NCI-H748 treated with DMSO at 0.1 percent for 48 hours (cell line): ENCODE data around the gene HOXB9.

Source experiments
- DNase-seq: peaks from one replicate; lab custom pipeline; 2025; lab: John Stamatoyannopoulos, UW

Gene HOXB9

DNA sequence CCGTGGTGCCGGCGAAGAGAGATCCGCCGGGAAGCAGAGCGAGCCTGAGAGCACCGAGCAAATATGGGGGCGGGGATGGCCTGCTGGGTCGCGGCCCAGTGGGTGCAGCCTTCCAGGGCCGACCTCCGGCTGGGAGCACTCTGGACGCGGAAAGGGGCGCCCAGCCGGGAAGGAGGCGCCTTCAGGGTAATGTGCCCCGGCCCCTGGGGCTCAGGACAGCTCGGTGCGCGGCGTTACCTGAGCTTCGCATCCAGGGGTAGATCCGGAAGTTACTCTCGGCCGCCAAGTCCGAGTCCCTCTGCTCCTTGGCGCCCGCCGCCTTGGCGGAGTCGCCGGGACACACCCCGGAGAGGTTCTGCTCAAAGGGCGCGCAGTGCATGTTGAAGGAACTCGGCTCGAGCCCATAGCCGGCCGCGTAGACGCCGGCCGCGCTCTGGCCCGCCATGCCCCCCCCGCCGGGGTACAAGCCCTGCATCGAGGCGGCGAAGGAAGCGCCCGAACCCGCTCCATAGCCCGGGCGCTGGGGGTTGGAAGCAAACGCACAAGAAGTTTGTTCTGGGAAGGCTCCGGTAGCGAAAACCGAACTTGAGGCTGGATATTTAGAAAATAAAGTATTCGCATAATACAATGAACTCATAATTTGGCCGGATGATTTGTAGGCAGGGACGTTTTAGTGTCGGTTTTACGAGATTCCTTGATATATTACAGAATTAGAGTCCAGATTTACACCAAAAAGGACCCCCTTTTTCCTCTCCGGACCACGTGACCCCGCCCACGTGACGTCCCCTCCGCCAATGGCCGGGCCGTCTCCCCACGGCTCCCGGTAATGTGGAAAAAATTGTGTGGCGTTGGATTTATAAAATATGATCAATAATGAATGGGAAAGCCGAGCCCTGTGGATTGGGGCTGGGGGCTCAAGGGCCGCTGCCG lies 15.6 kb downstream of the HOXB9 start, which contains the start of gene HOXB7:
Gene HOXB7, minus strand, starts transcription at position 736 of the 930 bp plus-strand sequence. Its CDS starts 99 bp downstream, at position 637.
- peak; percentile 53 for DNase-seq

DNA sequence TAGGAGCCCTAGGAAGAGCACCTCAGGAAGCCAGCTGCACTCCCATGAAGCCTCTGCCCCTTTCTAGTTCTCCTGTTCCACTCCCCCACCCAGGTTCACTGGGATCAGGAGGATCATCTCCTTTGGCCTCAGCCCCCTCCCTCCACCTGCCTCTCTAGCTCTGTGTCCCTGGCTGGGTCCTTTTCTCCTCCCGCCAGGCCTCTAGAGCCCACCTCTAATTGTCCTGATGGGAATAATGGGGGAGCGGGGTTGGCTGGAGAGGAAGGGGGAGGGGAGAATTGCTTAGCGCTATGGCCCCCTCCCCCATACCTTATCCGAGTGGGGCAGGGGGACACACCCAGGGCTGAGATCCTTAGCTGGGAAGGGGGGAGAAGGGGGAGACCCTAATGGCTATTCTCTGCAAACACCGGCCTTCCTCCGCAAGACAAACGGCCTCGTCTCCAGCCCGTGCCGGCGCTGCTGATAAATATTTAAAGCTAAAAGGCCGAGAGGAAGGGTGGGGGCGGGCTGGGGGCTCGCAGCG lies 16.3 kb downstream of the HOXB9 start:
- no peak for DNase-seq

DNA sequence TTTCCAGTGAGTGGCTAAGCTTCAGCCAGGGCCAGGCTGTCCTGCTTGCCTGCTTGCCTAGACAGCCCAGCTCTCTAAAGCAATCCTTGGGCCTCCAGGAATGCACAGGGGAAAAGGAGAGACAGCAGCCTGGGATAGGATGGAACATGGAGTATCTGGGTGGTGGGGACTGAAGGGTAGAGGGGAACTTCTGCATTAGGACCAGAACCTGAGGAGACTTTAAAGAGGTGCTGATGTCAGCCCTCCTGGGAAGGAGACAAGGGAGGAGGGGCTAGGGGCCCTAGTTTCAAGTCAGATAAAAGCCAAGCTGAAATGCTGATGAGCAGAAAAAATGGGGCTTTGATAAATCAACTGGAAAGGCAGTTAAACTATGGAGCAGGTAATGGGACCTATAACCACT lies 17.1 kb downstream of the HOXB9 start:
- no peak for DNase-seq

DNA sequence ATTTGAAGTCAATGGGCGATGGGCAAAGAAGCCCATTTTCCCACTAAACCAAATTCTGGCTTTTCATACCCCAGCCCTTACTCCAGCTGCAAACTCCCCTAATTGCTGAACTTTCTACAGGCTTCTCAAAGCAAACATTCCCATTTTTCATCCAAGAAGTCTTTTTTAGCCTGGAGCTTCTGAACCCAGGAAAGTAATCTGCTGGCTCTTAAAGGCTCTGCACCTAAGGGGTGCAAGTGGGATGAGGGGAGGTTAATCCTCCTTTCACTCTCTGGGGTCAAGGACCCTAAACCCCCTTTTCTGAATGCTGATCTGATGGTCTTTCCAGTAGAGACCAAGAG lies 17.7 kb downstream of the HOXB9 start:
- DNase-seq, result no peak

DNA sequence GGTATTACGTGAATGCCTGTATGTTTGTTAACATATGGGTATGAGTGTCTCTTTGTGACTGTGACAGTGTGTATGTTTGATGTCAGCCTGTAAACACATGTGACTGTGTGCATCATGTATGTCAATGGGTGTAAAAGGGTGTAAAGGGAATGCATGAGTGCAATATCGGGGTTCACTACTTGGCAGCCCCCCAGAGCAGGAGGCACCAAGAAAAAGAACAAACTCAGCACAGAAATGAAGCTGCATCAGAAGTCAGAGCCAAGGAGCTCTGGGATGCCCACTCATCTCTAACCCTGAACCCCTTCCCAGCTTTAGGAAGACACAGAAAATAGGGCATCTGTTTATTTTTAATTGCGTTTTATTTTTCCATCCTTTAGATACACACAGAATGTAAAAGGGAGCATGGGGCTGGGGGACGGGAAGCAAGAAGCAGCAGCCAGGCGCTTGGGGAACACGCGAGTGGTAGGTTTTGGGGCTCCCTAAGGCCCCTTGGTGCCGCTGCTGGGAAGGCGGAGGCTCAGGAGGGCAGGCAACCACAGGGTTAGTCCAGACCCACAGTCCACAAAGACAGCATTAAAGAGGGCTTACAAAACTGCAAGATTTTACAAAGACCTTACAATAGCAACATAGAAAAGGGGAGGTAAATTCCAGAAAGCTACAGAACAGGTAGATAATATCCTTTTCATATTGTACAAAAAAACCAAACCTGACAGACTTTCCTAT lies 19.1 kb downstream of the HOXB9 start:
- no peak for DNase-seq

DNA sequence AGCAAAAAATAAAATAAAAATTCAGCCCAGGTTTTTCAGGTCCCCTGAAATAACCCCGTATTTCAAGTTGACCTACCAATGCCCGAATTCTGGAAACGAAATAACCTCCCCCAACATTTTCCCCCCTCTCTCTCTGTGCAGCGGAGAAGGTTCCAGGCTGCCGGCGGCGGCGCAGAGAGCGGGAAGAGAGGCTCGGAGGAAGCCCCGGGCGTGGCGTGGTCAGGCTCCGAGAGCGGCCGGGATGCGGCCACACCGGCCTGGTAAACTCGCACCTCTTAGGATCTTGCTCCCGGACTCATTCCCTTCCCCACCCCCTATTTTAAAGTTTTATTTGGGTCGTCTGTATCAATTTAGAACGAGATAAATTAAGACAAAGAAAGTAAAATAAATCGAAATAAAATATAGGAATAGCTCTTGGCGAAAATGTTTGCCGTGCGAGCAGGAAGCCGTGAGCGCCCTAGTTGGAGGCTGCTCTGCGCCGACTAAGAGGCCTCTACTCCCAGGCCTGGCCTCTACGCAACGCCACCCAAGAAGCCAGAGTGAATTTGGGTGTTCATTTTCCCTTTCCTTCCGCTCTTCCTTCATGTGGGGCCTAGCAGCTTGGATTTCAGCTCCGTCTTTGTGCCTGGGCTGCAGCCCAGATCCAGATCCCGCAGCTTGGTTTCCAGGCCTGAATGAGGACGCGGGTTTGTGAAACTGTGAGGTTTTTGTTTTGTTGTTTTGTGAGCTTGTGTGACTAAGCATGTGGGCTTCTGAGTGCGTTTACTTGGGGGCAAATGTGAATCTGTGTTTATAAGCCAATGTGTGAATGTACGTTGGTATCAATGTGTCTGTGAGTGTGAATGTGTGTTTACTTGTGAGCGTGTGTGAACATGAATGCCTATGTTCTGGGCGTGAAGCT lies 19.9 kb downstream of the HOXB9 start:
- no peak for DNase-seq

DNA sequence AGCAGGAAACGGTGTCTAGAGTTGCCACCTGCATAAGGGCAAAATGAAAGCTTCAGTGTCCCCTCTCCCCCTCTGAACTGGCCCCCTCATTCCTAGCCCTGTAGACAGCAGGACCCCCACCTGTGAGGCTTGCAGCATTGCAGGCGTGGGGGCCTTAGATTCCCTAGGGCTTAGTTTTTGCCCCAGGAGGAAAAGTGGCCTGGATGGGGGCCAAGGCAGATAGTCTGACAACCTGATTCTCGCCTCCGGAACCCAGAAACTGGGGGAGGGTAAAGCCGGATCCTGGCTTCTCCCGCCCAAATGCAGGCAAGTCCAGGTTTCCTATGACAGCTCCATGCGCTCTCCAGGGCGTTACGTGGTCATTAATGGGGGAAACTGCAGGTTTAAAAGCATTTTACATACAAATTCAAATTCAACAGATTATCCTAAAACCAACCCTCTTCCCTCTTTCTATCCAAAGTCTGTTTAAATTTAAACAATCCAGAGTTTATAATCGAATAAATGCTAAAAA lies 20.7 kb downstream of the HOXB9 start:
- no peak for DNase-seq

DNA sequence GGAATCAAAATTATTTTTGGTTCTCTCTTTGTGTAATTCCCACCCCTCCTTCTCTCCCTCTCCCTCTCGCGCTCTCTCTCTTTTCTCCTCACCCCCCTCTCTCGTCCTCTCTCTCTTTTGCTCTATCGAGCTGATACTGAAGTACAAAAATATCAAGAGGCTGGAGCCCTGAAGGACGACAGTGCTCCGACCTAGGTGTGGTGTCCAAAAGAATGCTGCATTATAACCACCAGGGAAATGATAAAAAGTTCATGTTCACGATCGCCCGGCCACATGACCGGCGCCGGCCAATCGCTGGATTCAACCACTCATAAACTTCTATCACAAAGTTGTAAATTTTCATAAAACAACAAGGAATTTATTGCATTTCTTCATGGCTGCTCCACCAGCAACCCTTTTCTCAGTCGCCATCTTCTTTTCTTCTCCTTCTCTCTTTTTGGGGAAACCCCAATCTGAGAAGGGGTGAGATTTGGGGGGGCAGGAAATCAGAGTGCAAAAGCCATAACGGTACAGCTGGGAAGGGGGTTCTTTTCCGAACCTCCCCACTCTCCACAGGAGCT lies 21.3 kb downstream of the HOXB9 start, which contains the start of gene HOXB6:
Gene HOXB6, minus strand, starts transcription at position 217 of the 560 bp plus-strand sequence. CDS start 6,836 bp downstream, outside the sequence.
- no peak for DNase-seq

DNA sequence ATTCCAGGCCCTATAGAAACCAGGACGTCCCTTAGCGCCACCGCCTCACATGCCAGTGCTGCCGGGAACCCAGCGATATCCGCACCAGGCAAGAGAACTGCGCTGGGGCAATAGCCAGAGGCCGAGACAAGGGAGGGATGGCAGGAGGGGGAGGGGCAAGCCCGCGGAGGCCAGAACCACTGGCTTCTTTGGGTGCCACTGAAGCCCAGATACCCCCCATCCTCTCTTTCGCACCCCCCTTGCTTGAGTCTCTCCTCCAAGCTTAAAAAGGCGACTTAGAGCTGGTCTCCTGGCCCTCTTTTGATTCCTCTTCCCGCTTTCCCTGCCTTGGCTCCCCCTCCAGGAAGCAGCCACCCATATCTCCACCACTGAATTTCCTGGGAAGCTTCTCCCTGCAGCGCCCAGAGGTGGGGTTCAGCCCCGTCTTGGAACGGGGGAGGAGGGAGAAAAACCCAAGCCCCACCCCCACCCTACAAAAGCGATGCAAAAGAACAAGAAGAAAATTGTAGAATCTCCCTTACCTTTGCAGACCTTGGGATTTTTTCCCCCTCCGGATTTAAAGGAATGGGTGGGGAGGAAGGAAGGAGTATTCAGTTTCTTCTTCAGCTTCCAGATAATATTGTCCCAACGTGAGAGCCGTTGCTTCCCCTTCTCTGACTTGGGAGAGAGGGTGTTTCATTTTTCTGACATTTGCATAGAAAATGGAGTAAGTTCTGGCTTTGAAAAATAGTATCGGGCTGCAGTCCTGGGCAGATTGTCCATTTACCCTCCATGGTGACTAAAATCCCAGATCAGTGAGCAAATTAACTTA lies 22.0 kb downstream of the HOXB9 start:
- DNase-seq, result no peak

DNA sequence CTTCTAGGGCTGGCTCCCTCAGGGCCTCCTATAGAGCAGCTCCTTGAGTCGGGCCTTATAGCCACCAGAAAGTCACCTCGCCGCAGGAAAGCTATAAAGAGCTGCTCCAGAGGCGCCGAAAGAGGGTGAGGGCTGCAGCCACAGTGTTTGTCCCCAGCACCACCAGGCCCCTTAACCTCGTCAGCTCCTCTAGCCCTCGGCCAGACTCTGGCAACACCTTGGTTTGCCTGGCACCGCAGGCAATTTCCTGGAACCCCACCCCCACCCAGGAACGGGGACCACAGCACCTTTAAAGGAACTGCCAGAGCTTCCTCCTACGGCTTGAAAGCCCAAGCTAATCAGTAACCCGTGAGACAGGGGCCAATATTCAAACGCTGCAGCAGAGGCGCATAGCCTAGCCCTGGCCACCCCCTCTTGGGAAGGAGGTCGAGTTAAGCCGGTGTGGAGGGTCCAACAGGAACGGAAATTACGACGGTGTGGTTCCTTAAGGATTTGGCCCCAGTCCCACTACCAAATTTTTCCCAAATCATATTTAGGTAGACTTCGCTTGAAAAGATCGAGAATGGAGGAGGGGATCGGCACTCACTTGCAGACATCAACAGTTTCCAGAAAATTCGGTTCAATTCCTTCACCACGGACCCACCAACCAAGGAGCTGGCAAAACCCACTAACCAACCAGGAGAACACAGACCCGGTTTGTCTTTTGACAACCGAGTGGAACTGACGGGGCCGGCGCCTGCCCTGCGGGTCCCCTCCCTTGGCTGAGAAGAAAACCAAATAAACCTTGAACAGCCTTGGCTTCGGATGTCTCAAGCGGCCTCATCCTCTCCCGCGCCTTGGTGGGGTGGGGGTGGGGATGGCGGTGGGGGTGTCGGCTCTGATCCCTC lies 24.4 kb downstream of the HOXB9 start:
- DNase-seq, result no peak

DNA sequence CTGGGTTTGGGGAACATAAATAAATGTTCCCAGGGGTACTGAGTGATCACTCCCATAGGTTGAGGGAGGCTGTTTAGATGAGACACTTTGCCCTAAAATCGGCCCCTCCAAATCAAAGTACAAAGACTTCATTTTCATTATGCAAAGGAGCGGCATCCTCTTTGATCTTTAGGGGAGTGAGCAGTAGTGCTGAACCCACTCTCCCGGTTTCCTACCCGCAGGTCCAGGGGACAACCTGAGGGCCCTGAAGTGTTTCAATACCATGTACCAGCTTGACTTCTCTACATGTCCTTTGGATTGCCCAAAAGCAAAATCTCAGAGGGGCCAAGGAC lies 25.0 kb downstream of the HOXB9 start:
- DNase-seq, result no peak

DNA sequence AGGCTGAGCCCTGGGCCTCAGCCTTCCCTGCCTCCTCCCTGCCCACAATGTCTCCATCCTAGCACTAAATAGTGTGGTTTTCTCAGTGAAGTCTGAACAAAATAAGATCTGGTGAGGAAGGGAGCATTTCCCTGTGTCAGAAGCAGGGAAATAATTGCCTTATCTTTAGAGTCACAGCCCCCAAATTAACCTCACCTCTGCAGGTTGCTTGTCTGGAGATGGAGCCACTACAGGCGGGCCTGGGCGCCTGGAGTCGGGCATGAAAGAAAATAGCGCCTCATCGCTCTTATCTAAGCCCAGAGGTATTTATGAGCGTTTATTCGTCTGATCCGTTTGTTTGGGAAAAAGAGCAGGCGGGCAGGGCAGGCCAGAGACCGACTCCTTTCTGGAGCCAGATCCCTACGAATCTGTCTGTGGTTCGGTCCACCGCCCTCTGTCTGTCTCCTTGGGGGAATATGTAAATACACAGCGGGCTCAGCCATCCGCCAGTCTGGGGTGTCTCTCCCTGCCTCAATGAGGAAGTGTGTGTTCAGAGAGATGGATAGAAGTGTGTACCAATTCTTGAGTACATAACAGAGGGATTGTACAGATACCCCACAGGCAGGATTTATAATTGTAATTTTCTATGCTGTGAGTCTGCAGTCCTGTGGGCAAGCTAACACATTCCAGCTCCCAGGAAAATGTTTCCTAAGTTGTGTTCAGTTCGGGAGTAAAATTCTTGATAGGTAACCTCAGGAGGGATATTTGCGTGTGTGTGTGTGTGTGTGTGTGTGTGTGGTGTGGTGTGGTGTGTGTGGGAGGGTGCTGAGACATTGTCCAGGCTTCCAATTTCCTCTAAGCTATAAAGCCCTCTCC lies 25.7 kb downstream of the HOXB9 start:
- DNase-seq, result no peak

DNA sequence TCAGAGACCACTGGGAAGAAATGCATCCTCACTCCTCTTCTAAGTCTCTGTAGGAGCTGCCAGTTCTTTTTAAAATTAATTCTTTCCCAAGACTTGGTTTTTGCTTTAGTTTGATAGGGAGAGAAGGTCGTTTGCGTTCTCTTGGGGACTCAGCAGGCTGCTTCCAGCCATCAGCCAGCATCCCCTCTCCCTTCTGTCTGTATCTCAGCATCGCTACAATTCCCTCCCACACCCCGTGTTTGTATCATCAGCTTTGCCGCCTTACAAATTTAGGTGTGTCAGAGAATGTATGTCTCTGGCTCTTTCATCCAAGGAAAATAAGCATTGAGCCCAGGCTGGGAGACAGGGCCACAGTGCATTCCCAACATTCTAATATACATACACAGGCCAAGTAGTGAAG lies 26.8 kb downstream of the HOXB9 start:
- DNase-seq, result no peak

DNA sequence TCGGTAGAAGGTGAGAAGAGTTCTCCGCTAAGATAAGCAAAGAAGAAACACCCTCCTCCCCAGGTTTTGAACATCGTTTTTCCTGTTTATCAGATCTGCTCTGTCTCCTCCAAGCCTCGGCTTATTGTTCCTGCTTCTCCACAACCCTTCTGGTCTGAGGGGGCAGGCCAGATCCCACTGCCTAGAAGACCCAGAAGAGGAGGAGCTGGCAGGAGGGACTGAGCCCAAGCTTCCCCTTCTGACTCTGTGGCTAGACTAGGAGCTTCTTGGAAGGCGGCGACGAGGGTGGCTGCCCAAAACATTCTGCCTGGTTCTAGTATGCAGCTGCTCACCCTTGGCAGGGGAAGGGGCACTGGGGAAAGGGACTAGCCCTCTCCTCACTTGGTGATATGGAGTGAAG lies 27.4 kb downstream of the HOXB9 start:
- no peak for DNase-seq

DNA sequence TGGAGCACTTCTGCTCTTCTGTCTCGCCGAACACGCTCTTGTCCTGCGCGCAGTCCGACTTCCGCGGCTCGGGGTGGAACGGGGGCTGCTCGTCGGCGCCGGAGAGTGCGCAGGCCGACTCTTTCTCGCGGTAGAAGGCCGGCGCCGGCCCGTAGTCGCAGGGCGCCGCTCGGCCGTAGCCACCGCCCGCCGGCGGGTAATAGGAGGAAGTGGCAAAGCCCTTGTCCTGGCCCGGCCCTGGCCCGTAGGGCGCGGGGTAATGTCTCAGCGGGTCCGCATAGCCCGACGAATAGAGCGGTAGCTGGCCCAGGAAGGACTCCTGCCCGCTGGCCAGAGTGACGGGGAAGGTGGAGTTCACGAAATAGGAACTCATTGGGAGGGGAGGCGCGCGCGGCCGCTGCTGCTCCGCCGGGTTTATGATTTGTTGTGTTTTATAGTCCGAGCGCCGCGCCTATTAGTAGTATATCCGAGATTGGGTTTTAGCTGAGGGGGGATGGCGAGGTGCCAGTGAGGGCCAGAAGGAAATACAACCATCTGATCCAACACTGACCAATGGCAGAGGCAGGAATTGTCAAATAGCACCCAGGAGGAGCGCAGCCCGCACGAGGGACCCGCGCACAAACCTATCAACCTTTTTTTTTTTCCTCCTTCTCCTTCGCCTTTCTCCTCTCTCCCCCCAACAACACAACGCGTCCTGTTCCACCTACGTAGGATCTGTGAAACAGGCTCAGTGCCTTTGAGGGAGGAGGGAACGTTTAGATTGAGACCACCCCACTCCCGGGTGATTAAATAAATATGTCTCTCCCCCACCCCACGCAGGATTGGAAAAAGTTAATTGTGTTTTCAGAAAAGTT lies 28.2 kb downstream of the HOXB9 start:
- peak; percentile 25 for DNase-seq

DNA sequence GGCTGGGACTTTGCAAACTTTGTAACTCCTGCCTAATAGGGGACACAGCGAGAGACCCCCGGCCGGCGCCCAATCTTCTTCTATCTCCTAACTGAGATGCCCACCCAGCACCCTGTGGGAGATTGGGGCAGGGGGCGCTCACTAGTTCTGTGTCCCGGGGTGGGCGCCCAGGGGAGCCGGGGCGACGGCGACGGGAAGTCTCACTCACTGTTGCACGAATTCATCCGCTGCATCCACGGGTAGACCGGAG lies 28.7 kb downstream of the HOXB9 start:
- no peak for DNase-seq

DNA sequence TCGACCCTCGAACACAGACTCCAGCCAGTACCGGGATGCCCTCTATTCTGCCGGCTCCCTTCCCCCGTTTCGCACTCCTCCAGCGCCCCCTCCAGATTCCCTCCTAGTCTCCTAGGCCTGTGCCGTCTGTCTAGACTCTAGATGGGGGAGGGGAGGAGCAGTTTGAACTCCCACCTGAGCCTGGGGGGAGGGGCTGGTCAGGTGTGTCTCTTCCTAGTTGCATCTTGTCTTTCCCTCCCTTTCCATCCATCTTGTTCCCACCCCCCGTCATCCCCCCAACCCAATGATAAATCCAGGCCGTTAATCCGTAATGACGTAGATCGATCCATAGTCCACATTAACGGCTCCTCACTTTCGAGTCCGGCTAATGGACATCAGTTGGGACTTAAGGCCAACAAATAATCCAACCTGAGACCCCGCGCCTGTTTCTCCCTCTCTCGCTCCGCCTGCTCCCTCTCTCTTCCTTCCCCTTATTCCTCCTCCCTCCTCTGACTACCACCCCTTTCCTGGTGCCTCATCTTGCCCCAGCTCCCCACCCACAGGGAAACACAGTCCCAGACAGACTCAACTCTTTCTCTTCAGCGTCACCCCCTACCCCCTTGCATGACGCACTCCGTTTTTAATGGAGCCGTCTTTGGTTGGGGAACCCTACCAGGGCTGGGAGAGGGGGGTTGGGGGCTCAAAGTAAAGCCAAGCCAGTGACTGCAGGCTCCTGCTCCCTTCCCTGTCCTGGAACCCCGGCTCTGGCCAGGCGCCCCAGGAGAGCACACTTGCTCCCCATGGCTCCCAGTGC lies 29.2 kb downstream of the HOXB9 start:
- DNase-seq, result no peak
